Medulla oblongata (tissue), 1 donor: Measurements from ENCODE around the gene CACNG1.
A peak's percentile ranks its signal among the peaks of the same experiment; 100 is the strongest.

Experiments used
- DNase-seq: peaks from one replicate; pipeline ENCODE4 v3.0.0-alpha.2; 2015; ENCODE audit errors: extremely low spot score

CACNG1 gene

GRCh38 chr17:67051155-67051538 is 6.8 kb downstream of the CACNG1 start:
- DNase-seq: no peak

- no peak for DNase-seq
Observed at GRCh38 chr17:67051837-67052236, 7.5 kb downstream of the CACNG1 start.

GRCh38 chr17:67052720-67053437 is 8.5 kb downstream of the CACNG1 start:
- no peak for DNase-seq

GRCh38 chr17:67053438-67054000 is 9.2 kb downstream of the CACNG1 start:
- no peak for DNase-seq

GRCh38 chr17:67054011-67054591 is 9.7 kb downstream of the CACNG1 start:
- DNase-seq: no peak

- no peak for DNase-seq
Observed at GRCh38 chr17:67054608-67055007, 10.3 kb downstream of the CACNG1 start.

GRCh38 chr17:67055041-67055443 is 10.7 kb downstream of the CACNG1 start:
- no peak for DNase-seq

- DNase-seq: no peak
Observed at GRCh38 chr17:67055811-67056745, 11.7 kb downstream of the CACNG1 start.

- DNase-seq: no peak
Observed at GRCh38 chr17:67056746-67057490, 12.6 kb downstream of the CACNG1 start.

GRCh38 chr17:67058036-67058435 is 13.7 kb downstream of the CACNG1 start:
- DNase-seq: no peak

GRCh38 chr17:67059372-67059771 is 15.0 kb downstream of the CACNG1 start:
- DNase-seq: peak; percentile 39

GRCh38 chr17:67063141-67063540 is 18.8 kb downstream of the CACNG1 start:
- DNase-seq: no peak

GRCh38 chr17:67066717-67067116 is 22.4 kb downstream of the CACNG1 start:
- no peak for DNase-seq

GRCh38 chr17:67067571-67068482 is 23.5 kb downstream of the CACNG1 start:
- DNase-seq: no peak

GRCh38 chr17:67068999-67069398 is 24.6 kb downstream of the CACNG1 start:
- no peak for DNase-seq

GRCh38 chr17:67069603-67070136 is 25.3 kb downstream of the CACNG1 start:
- DNase-seq: no peak

- DNase-seq: no peak
Observed at GRCh38 chr17:67071595-67071994, 27.2 kb downstream of the CACNG1 start.

- DNase-seq: no peak
Observed at GRCh38 chr17:67072885-67073284, 28.5 kb downstream of the CACNG1 start.

- no peak for DNase-seq
Observed at GRCh38 chr17:67074781-67075180, 30.4 kb downstream of the CACNG1 start.

GRCh38 chr17:67076290-67076689 is 31.9 kb downstream of the CACNG1 start:
- DNase-seq: no peak
